Ovary (tissue), 3 donors: ENCODE results near the gene MUC5AC.

Experiments used
- POLR2A ChIP-seq: fragments of 450-650 bp; IDR thresholded peaks from one replicate; pipeline ENCODE4 v1.6.1; 2017; ENCODE audit warnings: antibody characterized with exemption, mild to moderate bottlenecking, moderate library complexity
- TF ChIP-seq, protein P1 (sequence below), 3 donors: fragments of 450-650 bp in 2 of 3; fragments of 200-600 bp in 1 of 3; IDR thresholded peaks; one replicate each; pipeline versions ENCODE4 v1.5.1 to v1.8.0; 2016 to 2022; ENCODE audit warnings: antibody characterized with exemption in 3 of 3, mild to moderate bottlenecking in 1 of 3
- donor health status: DM: no; HTN: no; CAD: no.

DNA sequence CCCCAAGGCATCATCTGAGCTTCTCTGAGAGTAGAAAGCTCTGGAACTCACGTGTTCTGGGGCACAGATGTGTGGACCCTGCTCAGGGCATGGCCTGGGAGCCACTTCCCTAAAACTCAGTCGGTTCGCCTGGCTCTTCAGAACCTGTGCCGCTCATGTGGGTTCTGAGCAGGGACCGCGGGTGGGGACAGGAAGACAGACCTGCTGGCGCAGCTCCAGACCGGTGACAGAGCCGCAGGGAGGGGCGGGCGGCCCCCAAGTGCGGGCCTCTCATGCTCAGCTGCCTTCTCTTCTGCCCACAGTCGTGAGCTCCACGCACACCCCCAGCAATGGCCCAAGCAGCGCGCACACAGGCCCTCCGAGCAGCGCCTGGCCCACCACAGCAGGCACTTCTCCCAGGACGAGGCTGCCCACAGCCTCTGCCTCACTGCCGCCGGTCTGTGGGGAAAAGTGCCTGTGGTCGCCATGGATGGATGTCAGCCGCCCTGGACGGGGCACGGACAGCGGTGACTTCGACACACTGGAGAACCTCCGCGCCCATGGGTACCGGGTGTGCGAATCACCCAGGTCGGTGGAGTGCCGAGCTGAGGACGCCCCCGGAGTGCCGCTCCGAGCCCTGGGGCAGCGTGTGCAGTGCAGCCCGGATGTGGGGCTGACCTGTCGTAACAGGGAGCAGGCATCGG is 24.2 kb downstream of the MUC5AC start:
- no peak for TF ChIP-seq POLR2A
- TF ChIP-seq, protein P1, sequence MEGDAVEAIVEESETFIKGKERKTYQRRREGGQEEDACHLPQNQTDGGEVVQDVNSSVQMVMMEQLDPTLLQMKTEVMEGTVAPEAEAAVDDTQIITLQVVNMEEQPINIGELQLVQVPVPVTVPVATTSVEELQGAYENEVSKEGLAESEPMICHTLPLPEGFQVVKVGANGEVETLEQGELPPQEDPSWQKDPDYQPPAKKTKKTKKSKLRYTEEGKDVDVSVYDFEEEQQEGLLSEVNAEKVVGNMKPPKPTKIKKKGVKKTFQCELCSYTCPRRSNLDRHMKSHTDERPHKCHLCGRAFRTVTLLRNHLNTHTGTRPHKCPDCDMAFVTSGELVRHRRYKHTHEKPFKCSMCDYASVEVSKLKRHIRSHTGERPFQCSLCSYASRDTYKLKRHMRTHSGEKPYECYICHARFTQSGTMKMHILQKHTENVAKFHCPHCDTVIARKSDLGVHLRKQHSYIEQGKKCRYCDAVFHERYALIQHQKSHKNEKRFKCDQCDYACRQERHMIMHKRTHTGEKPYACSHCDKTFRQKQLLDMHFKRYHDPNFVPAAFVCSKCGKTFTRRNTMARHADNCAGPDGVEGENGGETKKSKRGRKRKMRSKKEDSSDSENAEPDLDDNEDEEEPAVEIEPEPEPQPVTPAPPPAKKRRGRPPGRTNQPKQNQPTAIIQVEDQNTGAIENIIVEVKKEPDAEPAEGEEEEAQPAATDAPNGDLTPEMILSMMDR (IDR thresholded peaks at IDR 0.05): no peak
